ENCODE results near the gene SETD1A.

The SETD1A gene

DNA sequence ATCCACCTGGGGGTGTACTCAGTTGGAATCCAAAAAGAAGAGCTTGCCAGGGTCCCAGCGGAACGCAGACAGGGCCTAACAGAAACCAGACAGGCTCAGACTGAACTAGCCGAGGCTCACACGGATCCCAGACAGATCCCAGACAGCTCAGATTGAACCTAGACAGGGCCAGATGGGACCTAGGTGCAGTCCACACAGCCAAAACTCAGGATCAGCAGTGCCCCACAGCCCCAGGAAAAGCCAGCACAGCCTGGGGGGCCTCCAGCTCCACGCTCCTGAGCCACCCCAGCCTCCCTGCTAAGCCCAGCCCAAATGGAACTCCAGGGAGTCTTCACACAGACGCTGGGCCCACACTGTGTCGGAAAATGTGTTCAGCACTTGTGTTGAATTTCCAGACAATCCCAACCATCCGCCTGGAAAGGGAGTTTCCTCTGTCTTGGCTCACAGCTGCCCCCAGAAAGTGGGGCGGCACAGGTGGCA, 45.3 kb downstream of the SETD1A start:
- no peak overlapping the region for H3K4me3 ChIP-seq (ENCODE audit: low read depth, low read length)
- TF ChIP-seq POLR2A (IDR thresholded peaks at IDR 0.05; ENCODE audit: extremely low read depth, insufficient read length), result no peak
- TF ChIP-seq, protein P1, sequence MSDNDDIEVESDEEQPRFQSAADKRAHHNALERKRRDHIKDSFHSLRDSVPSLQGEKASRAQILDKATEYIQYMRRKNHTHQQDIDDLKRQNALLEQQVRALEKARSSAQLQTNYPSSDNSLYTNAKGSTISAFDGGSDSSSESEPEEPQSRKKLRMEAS (IDR thresholded peaks at IDR 0.05; ENCODE audit: low read depth, low read length), result no peak
- TF ChIP-seq, protein P2, sequence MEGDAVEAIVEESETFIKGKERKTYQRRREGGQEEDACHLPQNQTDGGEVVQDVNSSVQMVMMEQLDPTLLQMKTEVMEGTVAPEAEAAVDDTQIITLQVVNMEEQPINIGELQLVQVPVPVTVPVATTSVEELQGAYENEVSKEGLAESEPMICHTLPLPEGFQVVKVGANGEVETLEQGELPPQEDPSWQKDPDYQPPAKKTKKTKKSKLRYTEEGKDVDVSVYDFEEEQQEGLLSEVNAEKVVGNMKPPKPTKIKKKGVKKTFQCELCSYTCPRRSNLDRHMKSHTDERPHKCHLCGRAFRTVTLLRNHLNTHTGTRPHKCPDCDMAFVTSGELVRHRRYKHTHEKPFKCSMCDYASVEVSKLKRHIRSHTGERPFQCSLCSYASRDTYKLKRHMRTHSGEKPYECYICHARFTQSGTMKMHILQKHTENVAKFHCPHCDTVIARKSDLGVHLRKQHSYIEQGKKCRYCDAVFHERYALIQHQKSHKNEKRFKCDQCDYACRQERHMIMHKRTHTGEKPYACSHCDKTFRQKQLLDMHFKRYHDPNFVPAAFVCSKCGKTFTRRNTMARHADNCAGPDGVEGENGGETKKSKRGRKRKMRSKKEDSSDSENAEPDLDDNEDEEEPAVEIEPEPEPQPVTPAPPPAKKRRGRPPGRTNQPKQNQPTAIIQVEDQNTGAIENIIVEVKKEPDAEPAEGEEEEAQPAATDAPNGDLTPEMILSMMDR (IDR thresholded peaks at IDR 0.05; ENCODE audit: low read depth, low read length), result no peak
- no peak for TF ChIP-seq MYC (IDR thresholded peaks at IDR 0.05; ENCODE audit: low read depth, low read length)
- no peak for DNase-seq (ENCODE audit: low read depth)

DNA sequence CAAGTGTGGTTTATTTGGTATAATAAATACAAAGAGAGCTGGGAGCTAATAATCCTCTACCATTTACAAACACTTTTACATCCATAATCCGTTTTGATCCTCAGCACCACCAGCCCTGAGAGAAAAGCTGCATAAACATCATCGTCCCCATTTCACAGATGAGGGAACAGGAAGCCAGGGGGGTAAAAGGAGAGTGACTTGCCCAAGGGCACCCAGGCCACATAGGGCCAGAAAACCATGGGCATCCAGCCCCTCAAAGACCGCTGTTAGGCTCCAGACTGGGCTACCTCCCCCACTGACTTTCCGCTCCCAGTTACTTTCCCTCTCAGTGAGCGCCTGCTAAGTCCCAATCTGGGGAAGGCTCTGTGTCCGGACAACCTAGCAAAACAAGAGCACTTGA, 46.2 kb downstream of the SETD1A start:
- TF ChIP-seq, protein P1 (IDR thresholded peaks at IDR 0.05; ENCODE audit: low read depth, low read length), result no peak
- TF ChIP-seq POLR2A (IDR thresholded peaks at IDR 0.05; ENCODE audit: extremely low read depth, insufficient read length) (no peak), MYC (IDR thresholded peaks at IDR 0.05; ENCODE audit: low read depth, low read length) (no peak)
- TF ChIP-seq, protein P2 (IDR thresholded peaks at IDR 0.05; ENCODE audit: low read depth, low read length), result no peak
- DNase-seq (ENCODE audit: low read depth), result no peak
- no peak overlapping the region for H3K4me3 ChIP-seq (ENCODE audit: low read depth, low read length)

DNA sequence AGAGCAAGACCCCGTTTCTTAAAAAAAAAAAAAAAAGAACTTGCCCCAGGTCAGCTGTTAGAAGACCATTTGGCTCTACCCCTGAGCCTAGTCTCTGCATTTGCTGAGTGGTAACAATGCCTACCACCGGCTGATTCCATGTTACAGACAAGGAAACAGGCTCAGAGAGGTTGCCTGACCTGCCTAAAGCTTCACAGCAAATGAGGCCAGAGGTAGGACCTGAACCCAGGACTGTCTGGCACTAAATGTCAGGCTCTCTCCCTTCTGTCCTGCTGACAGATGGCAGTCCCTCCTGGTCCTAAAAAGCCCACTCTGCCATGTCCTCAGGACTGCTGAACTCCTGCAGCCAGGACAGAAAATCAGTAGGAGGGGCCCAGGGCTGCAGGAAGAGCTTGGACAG, 47.1 kb downstream of the SETD1A start:
- TF ChIP-seq MYC (IDR thresholded peaks at IDR 0.05; ENCODE audit: low read depth, low read length) (no peak), POLR2A (IDR thresholded peaks at IDR 0.05; ENCODE audit: extremely low read depth, insufficient read length) (no peak)
- TF ChIP-seq, protein P1 (IDR thresholded peaks at IDR 0.05; ENCODE audit: low read depth, low read length), result no peak
- TF ChIP-seq, protein P2 (IDR thresholded peaks at IDR 0.05; ENCODE audit: low read depth, low read length), result no peak
- no peak overlapping the region for H3K4me3 ChIP-seq (ENCODE audit: low read depth, low read length)
- no peak for DNase-seq (ENCODE audit: low read depth)

DNA sequence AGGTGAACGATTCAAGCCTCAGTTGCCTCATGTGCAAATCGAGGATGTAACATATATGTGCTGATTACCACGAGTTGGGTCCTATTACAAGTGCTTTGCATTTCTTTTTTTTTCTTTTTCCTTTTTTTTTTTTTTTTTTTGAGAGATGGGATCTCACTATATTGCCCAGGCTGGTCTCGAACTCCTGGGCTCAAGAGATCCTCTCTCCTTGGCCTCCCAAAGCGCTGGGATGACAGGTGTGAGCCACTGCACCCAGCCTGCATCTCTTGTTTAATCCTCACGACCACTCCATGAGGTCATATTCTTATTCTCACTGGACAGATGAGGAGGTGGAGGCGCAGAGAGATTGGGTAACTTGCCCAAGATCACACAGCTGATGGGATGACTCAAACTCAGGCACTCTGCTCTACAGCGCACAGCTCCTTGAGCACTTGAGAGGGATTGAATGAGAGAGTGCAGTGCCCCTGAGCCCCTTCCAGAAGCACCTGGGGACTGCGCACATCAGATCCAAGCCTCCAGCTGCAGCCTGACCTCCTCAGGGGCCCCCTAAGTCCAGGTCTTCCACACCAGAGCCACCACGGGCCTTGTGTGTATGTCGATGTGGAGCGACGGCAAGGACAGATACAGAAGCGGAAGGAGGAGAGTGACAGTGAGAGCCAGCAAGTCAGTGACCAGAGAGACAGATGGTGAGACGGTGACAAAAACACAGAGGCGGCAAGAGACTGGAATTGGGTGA, 48.0 kb downstream of the SETD1A start:
- no peak for DNase-seq (ENCODE audit: low read depth)
- TF ChIP-seq, protein P2 (IDR thresholded peaks at IDR 0.05; ENCODE audit: low read depth, low read length), result no peak
- TF ChIP-seq, protein P1 (IDR thresholded peaks at IDR 0.05; ENCODE audit: low read depth, low read length), result no peak
- TF ChIP-seq MYC (IDR thresholded peaks at IDR 0.05; ENCODE audit: low read depth, low read length) (no peak), POLR2A (IDR thresholded peaks at IDR 0.05; ENCODE audit: extremely low read depth, insufficient read length) (no peak)
- H3K4me3 ChIP-seq (ENCODE audit: low read depth, low read length), result no peak overlapping the region

DNA sequence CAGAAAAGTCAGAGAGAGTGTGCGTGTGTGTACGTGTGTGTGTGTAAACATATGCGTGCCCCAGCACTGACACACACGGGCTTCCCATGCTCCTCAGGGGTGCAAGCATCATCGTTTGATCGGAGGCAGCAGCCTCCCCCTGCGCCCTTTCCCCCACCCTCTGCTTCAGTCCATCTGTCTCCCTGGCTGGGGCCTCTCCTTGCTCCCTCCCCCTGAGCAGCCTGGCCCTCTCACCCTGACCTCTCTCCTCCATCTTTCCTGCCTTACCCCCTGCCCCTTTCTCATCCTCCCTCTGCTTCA, 48.5 kb downstream of the SETD1A start:
- TF ChIP-seq, protein P2 (IDR thresholded peaks at IDR 0.05; ENCODE audit: low read depth, low read length), result no peak
- TF ChIP-seq, protein P1 (IDR thresholded peaks at IDR 0.05; ENCODE audit: low read depth, low read length), result no peak
- no peak for TF ChIP-seq MYC (IDR thresholded peaks at IDR 0.05; ENCODE audit: low read depth, low read length)
- no peak for TF ChIP-seq POLR2A (IDR thresholded peaks at IDR 0.05; ENCODE audit: extremely low read depth, insufficient read length)
- DNase-seq (ENCODE audit: low read depth), result no peak
- H3K4me3 ChIP-seq (ENCODE audit: low read depth, low read length), result no peak overlapping the region

Data from NB4 (cell line).